ENCODE data around the gene DENND4B. TPM values are rescaled to one million over a fixed set of nuclear protein-coding genes. Genes with fewer than 3 reads are reported as not detected.
"Not testable (repeated sequence)": the region's sequence is repeated elsewhere in the genome, so short reads cannot be mapped to it uniquely, and the experiment has no call there.

DENND4B gene
- polyA plus RNA-seq, 1 donor = 28.6 TPM

DNA sequence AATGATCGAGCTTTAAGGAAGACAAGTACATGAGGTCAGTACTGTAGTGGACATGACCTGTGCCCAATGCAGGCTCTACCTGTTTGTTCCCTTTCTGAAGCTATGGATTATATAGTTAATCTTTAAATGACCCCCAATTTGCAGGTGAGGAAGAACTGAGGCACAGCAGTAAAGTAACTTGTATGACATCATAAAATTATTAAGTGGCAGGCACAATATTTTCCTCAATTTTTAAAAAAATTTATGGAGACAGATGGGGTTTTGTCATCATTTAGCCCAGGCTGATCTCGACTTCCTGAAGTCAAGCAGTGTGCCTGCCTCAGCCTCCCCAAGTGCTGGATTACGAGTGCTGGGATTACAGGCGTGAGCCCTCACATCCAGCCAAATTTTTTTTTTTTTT, 20.1 kb downstream of the DENND4B start:
- DNase-seq (ENCODE audit: low read depth) = no peak

DNA sequence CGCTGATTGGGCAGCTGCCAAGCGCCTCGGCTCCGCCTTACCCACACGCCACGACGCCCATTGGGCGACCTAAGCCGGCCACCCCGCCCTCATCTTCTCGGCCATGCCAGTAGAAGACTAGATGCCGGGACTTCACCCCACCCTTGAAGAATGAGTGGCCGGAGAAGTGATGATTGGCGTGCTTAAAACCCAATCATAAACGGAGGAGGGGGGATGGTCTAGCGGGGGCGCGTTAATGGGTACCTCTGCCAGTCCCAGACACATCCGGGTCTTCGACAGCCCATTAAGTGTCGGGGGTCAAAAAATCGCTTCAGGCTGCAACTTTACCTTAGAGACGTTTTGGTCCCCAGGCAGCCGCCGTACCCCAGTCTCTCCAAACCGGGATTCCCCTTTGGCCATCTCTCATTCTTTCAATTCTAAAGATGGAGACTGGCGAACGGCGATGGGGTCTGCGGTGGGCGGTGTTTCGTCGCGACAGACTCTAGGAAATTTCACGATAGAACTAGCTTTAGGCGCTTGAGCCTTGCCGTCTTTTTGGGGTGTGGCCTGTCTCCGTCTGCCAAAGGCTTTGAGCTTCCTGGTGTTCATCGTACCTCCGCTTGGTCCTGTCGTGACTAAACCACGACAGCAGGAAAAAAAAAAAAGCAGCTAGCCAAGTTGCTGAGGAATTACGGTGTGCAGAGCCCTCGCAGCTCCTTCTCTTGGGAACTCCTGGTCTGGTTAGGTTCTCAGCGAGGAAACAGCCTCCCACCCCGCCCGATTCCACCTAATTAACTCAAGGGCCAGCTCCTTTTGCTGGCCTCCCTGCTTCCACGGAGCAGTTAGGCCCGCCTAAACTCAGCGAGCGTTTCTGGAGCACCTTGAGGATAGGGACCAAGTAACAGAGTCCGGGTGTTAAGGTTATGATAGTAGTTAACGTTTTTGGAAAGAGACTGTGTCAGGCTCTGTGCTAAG, 23.3 kb downstream of the DENND4B start, which contains the start of gene GATAD2B:
Gene GATAD2B (minus strand): TSS at position 1 of the 954 bp plus-strand sequence. CDS start 94,625 bp downstream, outside the sequence.
- peak; percentile 99 for DNase-seq (ENCODE audit: low read depth)

DNA sequence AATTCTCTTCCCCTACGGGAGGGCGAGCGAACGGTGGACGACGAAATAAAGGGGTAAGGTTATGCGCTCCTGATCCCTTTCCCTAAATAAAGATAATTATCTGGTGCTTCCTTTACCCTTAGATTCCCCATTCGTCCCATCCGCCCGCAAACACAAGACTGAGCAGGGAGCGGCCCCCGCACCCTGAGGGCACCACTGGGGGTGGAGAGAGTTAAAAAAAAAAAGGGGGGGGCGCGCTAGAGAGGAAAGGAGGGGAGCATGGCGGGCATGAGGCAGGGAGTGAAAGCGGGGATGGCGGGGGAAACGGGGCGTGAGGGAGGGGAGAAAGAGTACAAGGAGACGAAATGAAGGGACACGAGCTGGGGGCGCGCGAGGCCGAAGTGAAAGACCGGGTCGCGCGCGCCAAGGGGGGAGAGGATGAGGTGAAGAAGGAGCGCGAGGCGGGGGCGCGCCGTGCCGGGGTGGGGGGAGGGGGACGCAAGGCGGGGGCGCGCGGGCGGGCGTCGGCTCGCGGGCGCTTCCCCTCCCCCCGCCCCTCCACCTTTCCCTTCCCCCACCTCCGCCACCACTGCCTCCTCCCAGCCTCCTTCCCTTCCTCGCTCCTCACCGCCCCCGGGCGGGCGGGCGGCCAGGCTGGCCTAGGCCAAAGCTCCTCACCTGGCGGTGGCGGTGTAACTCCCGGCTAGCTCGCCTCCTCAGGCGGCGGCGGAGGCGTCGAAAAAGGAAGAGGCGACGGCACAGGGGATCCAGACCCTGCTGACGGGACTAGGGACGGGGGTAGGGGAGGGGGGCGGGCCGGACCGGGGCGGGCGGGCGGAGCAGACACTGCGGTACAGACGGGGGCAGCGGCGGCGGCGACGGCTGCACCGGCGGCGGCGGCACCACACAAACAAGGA, 24.2 kb downstream of the DENND4B start:
- no peak for DNase-seq (ENCODE audit: low read depth)

DNA sequence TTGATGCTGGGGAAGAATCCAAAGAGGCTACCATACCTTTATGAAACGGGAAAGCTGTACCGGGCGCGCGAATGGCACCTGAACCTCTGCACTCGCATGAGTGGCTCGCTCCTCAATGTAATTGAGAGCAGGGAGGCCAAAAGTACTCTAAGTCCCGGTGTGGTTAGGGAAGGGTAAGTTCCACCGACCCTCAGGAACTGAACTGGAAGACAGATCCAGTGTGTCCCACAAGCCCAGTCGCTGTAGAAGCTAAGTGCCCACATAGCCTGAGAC, 24.8 kb downstream of the DENND4B start:
- no peak for DNase-seq (ENCODE audit: low read depth)

DNA sequence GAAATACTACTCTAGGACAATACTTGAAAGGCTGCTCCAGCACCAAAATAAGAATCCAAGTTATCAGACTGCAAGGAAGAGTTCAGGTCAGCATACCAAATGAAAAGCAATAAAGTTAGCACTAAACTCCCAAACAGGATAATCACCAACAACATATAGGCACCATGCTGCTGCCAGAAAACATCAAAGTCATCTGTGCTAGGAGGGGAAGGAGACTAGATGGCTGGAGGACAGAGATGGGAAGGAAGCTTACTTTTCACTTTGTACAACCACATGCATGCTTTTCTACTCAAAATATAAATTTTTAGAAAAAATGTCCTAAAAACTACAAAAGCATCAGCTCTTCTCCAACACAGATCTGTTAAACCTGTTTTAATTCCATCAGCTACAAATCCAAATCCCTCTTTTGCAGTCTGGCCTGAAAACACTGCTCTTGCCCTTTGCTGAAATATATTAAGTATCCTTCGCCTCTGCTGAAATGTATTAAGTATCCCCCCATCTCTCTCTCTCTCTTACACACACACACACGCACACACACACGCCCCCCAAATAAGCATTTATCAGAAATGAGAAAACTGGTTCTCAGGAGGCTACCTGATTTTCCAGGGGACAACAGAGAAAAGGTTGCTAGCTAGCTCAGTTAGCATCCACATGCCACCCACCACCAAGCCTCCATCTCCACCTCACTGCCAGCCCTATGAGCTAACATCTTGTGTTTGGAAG, 25.3 kb downstream of the DENND4B start:
- no peak for DNase-seq (ENCODE audit: low read depth)

DNA sequence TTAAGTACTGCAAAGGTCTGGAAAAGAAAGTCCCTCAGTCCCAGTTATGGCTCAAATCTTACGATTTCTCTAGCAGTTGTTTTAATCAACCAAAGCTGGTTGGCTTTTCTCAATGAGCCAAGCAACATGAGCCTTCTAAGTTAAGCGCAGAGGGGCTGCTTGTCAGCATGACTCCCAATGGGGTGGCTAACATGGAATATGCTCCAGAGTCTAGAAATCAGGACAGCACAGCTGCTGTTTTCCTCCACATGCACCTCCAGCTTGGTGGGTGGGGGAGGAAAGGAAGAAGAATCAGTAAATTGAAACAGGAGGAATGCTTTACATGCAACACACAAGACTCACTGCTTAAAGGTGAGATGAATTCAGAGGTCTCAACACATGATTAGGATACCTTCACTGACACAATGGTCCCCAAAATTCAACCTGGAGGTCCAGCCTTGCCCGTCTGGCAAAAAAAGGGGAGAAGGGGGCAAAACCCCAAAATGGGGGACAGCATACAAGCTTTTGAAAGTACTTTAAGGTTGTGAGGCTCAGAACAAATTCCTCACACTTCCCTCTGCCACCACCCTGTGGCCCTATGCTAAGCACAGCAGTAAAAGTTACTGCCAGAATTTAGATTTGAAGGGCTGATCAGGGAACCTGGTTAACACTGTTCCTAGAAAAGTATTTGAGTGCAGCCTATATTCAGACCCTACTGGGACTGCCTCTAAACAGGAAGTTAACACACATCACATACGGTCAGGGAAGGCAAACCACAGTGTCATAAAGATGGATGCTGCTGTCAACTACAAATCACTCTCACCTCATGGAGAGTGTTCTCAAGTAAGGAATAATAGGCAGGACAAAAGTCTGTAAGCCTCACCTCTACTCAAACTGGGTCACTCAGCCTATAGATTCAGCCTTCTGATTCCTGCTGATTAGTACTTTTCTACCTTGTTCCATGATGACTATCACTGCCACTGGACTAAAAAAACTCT, 26.4 kb downstream of the DENND4B start:
- DNase-seq (ENCODE audit: low read depth) = no peak

DNA sequence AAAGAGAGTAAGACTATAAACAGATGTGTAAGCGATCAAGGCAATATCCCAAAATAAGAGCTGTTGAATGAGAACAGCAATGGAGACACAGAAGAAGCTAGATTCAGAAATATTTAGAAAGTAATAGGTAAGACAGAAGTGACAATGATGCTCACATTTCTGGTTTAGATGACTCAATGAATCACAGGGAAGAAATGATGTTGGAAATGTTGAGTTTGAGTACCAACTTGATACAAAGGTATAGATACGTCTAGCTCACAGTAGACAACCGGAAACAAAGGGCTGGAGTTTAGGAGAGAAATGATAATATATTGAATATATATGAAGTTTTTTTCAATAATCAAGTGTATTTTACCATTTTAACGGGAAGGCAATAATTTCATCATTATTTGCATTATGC, 30.2 kb downstream of the DENND4B start:
- no peak for DNase-seq (ENCODE audit: low read depth)

DNA sequence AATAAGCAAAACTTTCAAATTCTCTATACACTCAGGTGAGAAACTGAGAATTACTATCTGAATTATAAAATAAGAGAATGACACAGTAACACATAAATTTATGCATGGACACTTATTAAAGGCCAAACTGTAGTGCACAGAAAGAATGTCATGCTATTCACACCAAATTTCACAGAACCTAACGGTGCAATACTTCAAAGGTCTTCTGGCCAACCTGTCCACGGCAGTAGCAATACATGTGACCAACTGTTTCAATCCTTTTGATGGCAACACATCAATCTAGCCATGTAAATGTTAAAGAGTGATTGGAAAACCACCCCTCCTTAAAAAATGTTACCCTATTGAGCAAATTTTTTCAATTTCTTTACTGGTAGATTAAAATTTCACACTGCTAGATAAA, 34.2 kb downstream of the DENND4B start:
- no peak for DNase-seq (ENCODE audit: low read depth)

DNA sequence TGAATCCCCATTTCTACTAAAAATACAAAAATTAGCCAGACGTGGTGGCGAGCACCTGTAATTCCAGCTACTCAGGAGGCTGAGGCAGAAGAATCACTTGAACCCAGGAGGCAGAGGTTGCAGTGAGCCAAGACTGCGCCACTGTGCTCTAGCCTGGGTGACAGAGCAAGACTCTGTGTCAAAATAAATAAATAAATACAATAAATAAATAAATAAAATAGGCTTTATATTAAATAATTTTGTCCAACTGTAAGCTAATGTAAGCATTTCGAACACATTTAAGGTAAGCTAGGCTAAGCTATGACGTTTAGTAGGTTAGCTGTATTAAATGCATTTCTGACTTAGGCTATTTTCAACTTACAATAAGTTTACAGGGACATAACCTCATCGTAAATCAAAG, 36.0 kb downstream of the DENND4B start:
- not testable (repeated sequence) for DNase-seq (ENCODE audit: low read depth)

DNA sequence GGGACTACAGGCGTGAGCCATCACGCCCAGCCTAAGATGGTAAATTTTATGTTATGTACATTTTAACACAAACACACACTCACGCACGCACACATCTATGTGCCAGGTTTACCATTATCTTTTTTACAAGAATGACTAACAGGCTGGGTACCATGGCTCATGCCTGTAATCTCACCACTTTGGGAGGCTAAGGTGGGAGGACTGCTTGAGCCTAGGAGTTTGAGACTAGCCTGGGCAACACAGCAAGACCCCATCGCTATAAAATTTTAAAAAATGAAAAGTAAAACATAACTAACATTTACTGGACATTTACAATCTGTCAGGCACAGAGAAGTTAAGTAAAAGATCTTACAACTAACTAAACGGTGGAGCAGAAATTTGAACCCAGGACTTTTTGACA, 38.4 kb downstream of the DENND4B start:
- DNase-seq (ENCODE audit: low read depth) = no peak

DNA sequence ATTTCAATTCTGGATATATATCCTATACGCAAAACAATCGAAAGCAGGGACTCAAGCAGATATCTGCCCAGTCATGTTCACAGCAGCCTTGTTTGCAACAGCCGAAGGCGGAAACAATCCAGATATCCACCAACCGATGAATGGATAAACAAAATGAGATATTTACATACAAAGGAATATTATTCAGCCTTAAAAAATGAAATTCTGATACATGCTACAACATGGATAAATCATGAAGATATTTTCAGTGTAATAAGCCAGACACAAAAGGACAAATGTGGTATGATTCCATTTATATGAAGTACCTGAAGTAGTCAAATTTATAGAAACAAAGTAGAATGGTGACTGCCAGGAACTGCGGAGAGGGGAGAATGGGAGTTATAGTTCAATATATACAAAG, 39.4 kb downstream of the DENND4B start:
- no peak for DNase-seq (ENCODE audit: low read depth)

DNA sequence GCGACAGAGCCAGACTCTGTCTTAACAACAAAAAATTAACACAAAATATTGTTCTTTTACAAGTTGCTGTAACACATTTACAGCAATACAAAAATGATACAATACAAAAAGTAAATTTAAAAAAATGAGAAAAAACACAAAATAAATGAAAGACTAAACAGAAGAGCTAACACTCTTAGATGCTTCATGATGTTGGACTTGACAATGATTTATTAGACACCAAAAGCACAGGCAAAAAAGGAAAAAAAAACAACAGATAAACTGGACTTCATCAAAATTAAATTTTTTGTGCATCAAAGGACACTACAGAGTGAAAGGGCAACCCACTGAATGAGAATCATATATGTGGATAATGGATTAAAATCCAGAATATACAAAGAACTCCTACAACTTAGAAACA, 40.1 kb downstream of the DENND4B start:
- no peak for DNase-seq (ENCODE audit: low read depth)

DNA sequence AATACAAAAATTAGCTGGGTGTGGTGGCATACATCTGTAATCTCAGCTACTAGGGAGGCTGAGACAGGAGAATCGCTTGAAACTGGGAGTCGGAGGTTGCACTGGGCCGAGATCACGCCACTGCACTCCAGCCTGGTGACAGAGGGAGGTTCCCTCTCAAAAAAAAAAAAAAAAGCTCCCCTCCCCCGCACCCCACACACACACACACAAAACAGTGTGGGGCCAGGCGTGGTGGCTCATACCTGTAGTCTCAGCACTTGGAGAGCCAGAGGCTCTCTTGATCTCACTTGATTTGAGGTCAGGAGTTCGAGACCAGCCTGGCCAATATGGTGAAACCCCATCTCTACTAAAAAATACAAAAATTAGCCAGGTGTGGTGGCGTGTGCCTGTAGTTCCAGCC, 40.6 kb downstream of the DENND4B start:
- DNase-seq (ENCODE audit: low read depth) = not testable (repeated sequence)

DNA sequence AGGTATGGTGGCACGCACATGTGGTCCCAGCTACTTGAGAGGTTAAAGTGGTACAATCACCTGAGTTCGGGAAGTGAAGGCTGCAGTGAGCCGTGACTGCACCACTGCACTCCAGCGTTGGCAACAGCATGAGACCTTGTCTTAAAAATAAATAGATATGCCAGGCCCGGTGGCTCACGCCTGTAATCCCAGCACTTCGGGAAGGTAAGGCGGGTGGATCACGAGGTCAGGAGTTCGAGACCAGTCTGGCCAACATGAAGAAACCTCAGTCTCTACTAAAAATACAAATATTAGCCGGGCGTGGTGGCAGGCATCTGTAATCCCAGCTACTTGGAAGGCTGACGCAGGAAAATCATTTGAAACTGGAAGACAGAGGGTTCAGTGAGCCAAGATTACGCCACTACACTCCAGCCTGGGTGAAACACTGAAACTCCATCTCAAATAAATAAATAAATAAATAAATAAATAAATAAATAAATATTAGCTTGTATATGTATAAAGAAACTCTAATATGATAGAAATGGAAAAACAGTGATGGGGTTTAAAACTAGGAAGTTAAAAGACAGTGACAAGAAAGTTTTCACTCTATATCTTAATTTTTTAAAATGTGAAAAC, 42.6 kb downstream of the DENND4B start:
- no peak for DNase-seq (ENCODE audit: low read depth)

DNA sequence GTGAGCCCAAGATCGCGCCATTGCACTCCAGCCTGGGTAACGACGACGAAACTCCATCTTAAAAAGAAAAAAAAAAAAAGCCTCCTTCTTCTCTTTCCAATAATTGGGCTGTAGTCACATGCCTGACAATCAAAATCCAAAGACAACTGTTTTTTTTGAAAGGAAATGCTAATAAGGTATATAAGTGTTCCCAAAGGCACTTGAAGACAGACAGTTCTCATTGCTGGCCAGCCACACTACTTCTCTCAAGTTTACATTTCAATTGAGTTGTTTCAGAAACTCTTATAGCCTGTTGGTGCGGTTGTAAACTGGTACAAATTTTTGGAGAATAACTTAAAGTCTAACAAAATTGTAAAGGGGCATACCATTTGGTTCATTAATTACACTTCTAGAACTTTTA, 47.0 kb downstream of the DENND4B start:
- no peak for DNase-seq (ENCODE audit: low read depth)

DNA sequence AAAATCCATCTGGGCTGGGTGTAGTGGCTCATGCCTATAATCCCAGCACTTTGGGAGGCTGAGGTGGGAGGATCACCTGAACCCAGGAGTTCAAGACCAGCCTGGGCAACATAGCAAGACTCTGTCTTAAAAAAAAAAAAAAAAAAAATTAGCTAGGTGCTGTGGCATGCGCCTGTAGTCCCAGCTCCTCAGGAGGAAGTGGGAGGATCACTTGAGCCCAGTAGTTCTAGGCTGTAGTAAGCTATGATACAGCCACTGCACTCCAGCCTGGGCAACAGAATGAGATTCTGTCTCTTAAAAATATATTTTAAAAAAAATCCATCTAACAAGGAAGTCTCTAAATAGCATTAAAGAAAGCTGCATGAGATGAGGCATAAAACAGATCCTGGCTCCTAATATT, 50.7 kb downstream of the DENND4B start:
- DNase-seq (ENCODE audit: low read depth) = not testable (repeated sequence)

DNA sequence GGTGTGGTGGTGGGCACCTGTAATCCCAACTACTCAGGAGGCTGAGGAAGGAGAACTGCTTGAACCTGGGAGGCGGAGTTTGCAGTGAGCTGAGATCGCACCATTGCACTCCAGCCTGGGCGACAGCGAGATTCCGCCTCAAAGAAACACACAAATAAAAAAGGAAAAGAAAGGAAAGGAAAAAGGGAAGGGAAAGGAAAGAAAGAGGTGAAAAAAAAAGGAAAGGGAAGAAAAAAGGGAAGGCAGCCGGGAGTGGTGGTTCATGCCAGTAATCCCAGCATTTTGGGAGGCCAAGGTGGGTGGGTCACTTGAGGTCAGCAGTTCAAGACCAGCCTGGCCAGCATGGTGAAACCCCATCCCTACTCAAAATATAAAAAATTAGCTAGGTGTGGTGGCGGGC, 55.5 kb downstream of the DENND4B start:
- not testable (repeated sequence) for DNase-seq (ENCODE audit: low read depth)

DNA sequence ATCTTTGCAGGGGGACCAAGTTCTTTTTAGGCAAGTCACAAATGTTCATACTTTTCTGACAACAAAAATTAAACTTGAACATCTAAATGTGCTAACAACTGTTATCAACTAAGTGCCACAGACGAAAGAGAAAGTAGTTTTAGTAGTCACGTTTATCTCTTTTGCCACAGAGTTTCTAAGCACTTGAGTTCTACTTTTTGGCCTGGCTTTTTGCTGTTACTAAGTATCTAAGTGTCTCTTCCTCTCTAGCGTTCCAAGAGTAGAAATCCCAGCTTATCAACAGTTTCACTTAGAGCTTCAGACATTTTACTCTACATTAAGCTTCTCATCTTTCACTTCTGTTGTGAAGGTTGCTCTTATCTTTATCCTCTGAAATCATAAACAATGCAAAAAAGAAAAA, 58.0 kb downstream of the DENND4B start:
- DNase-seq (ENCODE audit: low read depth) = no peak

DNA sequence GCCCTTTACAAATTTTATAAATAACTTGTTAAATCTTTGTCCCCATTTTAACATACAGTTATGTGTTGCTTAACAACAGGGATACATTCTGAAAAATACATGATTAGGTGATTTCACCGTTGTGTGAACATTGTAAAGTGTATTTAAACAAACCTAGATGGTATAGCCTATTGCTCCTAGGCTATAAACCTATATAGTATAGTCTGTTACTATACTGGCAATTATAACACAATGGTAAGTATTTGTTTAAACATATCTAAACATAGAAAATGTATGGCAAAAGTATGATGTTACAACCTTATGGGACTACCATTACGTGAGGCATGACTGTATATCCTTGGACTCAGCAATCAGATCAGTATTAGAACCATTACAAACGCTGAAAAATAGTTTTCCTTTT, 60.4 kb downstream of the DENND4B start:
- no peak for DNase-seq (ENCODE audit: low read depth)

DNA sequence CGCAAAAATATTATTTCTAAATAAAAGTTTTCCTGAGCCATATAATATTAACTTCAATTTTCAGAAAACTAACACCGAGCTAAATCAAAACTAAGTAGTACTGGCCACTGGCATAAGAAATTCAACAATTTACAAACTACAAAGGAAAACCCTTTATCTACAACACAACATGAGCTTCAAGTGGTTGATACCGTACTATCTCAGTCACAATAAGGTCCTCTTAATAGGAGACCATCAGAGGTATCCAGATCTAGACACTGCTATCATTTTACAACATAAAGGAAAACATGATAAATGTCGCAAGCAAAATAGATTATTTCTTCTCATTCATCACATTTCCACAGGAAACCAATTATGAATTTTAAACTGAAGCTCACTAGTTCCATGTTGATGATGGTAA, 63.3 kb downstream of the DENND4B start:
- no peak for DNase-seq (ENCODE audit: low read depth)

All from forelimb muscle (tissue), 1 donor.